SK-N-SH treated with all-trans-retinoic acid at 6 μM for 48 hours (cell line): ENCODE measurements around the gene ARL4D.
"Not testable (repeated sequence)": the region's sequence is repeated elsewhere in the genome, so short reads cannot be mapped to it uniquely, and the experiment has no call there.

Source experiments
- ATAC-seq: fragments of 200-7000 bp; cut with Tn5 transposase; 3 replicates; pipeline ENCODE4 v1.9.1; 2020; ENCODE audit warnings: mild to moderate bottlenecking, moderate library complexity
- ARNTL ChIP-seq: fragments of 450-650 bp; formaldehyde crosslinking; IDR thresholded peaks from 2 replicates; pipeline ENCODE4 v1.5.0; 2020; ENCODE audit warnings: low read depth, mild to moderate bottlenecking, moderate library complexity, borderline replicate concordance
- BACH2 ChIP-seq: fragments of 250-450 bp; sonication (Bioruptor Pico); IDR thresholded peaks from 2 replicates; pipeline ENCODE4 v1.9.0; 2021; ENCODE audit warnings: mild to moderate bottlenecking, borderline replicate concordance
- OSR1 ChIP-seq: fragments of 250-450 bp; sonication (Bioruptor Pico); IDR thresholded peaks from 2 replicates; pipeline ENCODE4 v1.8.0; 2022; ENCODE audit warnings: moderate library complexity, mild to moderate bottlenecking, inconsistent platforms
- PPARA ChIP-seq: fragments of 250-450 bp; sonication (Bioruptor Pico); IDR thresholded peaks from 2 replicates; pipeline ENCODE4 v1.5.0; 2020; ENCODE audit warnings: mild to moderate bottlenecking, borderline replicate concordance
- RARB ChIP-seq: fragments of 250-450 bp; sonication (Bioruptor Pico); IDR thresholded peaks from 2 replicates; pipeline ENCODE4 v1.8.0; 2021; ENCODE audit warnings: mild to moderate bottlenecking, moderate library complexity
- SNAI2 ChIP-seq: fragments of 250-450 bp; sonication (Bioruptor Pico); IDR thresholded peaks from 2 replicates; pipeline ENCODE4 v1.5.0; 2020; ENCODE audit warnings: mild to moderate bottlenecking, moderate library complexity
- TCF4 ChIP-seq: fragments of 250-450 bp; sonication (Bioruptor Pico); IDR thresholded peaks from 2 replicates; pipeline ENCODE4 v1.8.0; 2021; ENCODE audit warnings: mild to moderate bottlenecking, moderate library complexity, borderline replicate concordance
- ZC3H10 ChIP-seq: fragments of 250-450 bp; sonication (Bioruptor Pico); IDR thresholded peaks from 2 replicates; pipeline ENCODE4 v1.5.1; 2021; ENCODE audit warnings: mild to moderate bottlenecking, moderate library complexity
- ZFP3 ChIP-seq: fragments of 250-450 bp; sonication (Bioruptor Pico); IDR thresholded peaks from 2 replicates; pipeline ENCODE4 v1.5.0; 2020; ENCODE audit warnings: mild to moderate bottlenecking, moderate library complexity
- ZFP30 ChIP-seq: fragments of 450-650 bp; formaldehyde crosslinking; IDR thresholded peaks from 2 replicates; pipeline ENCODE4 v1.5.0; 2022; ENCODE audit warnings: mild to moderate bottlenecking, moderate library complexity
- ZNF565 ChIP-seq: fragments of 450-650 bp; formaldehyde crosslinking; conservative IDR thresholded peaks from 2 replicates; pipeline ENCODE4 v1.5.0; 2020; ENCODE audit warnings: low read depth, mild to moderate bottlenecking, moderate library complexity
- ZNF70 ChIP-seq: fragments of 450-650 bp; formaldehyde crosslinking; IDR thresholded peaks from 2 replicates; pipeline ENCODE4 v1.5.0; 2020; ENCODE audit warnings: mild to moderate bottlenecking, moderate library complexity
- TF ChIP-seq, protein P1 (sequence below): fragments of 250-450 bp; sonication (Bioruptor Pico); IDR thresholded peaks from 2 replicates; pipeline ENCODE4 v1.5.1; 2020; ENCODE audit warnings: low read depth, mild to moderate bottlenecking, moderate library complexity
- TF ChIP-seq, protein P2 (sequence below): fragments of 250-450 bp; sonication (Bioruptor Pico); IDR thresholded peaks from 2 replicates; pipeline ENCODE4 v1.8.0; 2021; ENCODE audit warnings: low read depth, mild to moderate bottlenecking, moderate library complexity, borderline replicate concordance
- TF ChIP-seq, protein P3 (sequence below): fragments of 250-450 bp; sonication (Bioruptor Pico); IDR thresholded peaks from 2 replicates; pipeline ENCODE4 v1.5.1; 2021; ENCODE audit warnings: mild to moderate bottlenecking, moderate library complexity
- TF ChIP-seq, protein P4 (sequence below): fragments of 250-450 bp; sonication (Bioruptor Pico); IDR thresholded peaks from 2 replicates; pipeline ENCODE4 v1.8.0; 2020; ENCODE audit warnings: mild to moderate bottlenecking, moderate library complexity, borderline replicate concordance

The ARL4D gene

DNA sequence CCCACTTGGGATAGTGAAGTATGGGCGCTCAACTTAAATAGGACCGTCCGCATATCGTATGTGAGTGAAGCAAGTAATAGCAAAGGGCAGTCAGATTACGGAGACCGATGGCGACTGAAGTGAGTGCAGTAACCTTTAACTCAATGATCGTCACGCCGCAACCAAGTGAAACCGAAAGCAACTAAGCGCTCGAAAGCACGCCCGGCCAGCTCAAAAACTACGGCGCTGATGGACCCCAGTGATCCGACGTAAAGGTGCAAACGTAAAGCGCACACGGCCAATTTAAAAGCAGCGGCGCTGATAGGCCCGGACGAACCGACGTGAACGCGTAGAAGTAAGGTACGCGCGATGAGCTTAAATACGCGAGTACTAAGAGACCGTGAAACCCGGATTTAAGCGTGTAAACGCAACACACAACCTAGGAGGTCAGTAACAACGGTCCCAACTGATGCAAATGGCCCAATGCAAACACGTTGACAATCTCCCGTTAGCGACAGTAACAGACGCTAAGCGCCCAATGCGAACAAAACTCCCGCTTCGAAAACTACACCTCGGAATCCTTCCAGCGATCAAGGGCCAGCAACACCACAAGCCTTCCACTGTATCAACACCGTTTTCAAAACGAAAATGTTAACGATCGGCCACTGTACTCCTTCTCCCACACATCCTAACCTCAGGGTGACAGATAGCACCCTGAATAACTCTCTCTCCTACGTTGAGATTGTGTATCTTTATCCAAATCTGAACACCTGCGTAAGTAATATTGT lies 37.9 kb upstream of the ARL4D start (continued):
- TF ChIP-seq ARNTL (CRISPR knock-in tag) (peak; percentile 99), SNAI2 (peak; percentile 99), ZNF565 (peak; percentile 100), TCF4 (CRISPR knock-in tag) (peak; percentile 95), RARB (CRISPR knock-in tag) (peak; percentile 100), OSR1 (CRISPR knock-in tag) (0 out of 2 replicates have a peak, but pooled peaks have one; percentile 74), ZNF70 (CRISPR knock-in tag) (peak; percentile 96), ZC3H10 (peak; percentile 100)
- TF ChIP-seq, protein P1, sequence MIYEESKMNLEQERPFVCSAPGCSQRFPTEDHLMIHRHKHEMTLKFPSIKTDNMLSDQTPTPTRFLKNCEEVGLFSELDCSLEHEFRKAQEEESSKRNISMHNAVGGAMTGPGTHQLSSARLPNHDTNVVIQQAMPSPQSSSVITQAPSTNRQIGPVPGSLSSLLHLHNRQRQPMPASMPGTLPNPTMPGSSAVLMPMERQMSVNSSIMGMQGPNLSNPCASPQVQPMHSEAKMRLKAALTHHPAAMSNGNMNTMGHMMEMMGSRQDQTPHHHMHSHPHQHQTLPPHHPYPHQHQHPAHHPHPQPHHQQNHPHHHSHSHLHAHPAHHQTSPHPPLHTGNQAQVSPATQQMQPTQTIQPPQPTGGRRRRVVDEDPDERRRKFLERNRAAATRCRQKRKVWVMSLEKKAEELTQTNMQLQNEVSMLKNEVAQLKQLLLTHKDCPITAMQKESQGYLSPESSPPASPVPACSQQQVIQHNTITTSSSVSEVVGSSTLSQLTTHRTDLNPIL: peak; percentile 100
- TF ChIP-seq, protein P2, sequence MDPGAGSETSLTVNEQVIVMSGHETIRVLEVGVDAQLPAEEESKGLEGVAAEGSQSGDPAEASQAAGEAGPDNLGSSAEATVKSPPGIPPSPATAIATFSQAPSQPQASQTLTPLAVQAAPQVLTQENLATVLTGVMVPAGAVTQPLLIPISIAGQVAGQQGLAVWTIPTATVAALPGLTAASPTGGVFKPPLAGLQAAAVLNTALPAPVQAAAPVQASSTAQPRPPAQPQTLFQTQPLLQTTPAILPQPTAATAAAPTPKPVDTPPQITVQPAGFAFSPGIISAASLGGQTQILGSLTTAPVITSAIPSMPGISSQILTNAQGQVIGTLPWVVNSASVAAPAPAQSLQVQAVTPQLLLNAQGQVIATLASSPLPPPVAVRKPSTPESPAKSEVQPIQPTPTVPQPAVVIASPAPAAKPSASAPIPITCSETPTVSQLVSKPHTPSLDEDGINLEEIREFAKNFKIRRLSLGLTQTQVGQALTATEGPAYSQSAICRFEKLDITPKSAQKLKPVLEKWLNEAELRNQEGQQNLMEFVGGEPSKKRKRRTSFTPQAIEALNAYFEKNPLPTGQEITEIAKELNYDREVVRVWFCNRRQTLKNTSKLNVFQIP (CRISPR knock-in tag): peak; percentile 100

DNA sequence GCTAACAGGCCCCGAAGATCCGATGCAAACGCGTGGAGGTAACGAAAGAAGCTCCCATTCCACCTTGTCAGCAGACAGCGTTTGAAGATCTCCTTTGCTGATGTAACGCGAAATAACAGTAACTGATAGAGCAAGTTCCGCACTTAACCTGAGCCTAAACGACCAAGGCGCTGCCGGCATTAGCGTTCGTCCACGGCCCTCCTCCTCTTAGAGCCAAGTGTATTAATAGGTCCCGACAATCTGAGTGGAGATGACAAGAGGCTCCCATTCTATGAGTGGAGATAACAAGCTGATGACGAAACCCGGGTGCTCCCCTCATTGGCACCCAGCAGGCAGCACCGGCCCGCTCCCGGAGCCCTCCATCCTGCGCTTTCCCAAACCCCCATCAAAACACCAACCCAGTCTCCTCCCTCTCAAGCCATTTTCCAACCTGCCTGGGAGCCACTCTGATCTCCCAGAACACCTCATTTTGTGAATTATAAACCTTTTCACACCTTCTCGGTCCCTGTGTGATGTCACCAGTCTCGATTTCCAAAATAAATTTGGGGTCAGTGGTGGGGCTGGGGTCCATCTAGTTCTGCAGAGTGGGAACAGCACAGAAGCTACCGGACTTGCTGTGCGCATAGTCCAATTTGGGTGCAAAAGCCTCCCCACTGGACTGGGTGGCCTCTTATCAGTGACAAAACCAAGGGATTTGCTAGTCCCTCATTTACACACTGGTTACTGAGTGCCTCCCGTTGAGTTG lies 35.4 kb upstream of the ARL4D start:
- TF ChIP-seq BACH2 (CRISPR knock-in tag) (no peak), ZFP3 (no peak), ZC3H10 (no peak), ZNF565 (no peak)
- no peak for ATAC-seq

DNA sequence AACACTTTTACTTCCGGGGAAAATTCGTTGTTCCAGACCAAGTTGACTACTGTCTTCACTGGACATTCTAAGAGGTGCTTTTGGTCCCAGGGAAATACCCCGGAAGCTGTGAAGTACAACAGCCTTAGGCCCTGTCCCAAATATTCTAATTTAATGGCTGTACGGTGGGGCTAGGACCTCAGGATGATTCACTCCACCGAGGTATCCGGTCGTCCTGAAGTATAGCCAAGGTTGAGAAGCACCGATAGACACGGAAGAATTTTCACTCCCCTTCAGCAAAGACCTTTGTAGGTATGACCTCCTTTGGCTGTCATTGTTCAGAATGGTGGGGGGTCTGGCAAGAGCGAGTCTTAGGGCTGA lies 34.9 kb upstream of the ARL4D start:
- no peak for ATAC-seq
- TF ChIP-seq TCF4 (CRISPR knock-in tag): no peak

DNA sequence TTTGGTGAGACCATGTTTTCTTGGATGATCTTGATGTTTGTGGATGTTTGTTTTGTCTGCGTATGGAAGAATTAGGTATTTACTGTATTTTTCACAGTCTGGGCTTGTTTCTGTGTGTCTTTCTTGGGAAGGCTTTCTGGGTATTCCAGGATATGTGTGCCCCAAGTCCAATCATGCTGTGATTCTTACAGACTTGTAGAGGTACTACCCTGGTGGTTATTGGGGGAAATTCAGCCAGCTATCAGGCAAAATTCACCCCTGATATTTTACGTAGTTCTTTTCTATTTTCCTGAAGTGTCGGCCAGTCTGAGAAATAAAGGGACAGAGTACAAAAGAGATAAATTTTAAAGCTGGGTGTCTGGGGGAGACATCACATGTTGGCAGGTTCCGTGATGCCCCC lies 33.4 kb upstream of the ARL4D start:
- no peak for TF ChIP-seq RARB (CRISPR knock-in tag)
- no peak for TF ChIP-seq ZNF70 (CRISPR knock-in tag)
- TF ChIP-seq ZFP30 (CRISPR knock-in tag): no peak
- no peak for TF ChIP-seq PPARA (CRISPR knock-in tag)
- TF ChIP-seq, protein P3, sequence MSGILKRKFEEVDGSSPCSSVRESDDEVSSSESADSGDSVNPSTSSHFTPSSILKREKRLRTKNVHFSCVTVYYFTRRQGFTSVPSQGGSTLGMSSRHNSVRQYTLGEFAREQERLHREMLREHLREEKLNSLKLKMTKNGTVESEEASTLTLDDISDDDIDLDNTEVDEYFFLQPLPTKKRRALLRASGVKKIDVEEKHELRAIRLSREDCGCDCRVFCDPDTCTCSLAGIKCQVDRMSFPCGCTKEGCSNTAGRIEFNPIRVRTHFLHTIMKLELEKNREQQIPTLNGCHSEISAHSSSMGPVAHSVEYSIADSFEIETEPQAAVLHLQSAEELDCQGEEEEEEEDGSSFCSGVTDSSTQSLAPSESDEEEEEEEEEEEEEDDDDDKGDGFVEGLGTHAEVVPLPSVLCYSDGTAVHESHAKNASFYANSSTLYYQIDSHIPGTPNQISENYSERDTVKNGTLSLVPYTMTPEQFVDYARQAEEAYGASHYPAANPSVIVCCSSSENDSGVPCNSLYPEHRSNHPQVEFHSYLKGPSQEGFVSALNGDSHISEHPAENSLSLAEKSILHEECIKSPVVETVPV (CRISPR knock-in tag): no peak
- TF ChIP-seq, protein P4, sequence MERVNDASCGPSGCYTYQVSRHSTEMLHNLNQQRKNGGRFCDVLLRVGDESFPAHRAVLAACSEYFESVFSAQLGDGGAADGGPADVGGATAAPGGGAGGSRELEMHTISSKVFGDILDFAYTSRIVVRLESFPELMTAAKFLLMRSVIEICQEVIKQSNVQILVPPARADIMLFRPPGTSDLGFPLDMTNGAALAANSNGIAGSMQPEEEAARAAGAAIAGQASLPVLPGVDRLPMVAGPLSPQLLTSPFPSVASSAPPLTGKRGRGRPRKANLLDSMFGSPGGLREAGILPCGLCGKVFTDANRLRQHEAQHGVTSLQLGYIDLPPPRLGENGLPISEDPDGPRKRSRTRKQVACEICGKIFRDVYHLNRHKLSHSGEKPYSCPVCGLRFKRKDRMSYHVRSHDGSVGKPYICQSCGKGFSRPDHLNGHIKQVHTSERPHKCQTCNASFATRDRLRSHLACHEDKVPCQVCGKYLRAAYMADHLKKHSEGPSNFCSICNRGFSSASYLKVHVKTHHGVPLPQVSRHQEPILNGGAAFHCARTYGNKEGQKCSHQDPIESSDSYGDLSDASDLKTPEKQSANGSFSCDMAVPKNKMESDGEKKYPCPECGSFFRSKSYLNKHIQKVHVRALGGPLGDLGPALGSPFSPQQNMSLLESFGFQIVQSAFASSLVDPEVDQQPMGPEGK (CRISPR knock-in tag): no peak
- ATAC-seq: no peak

DNA sequence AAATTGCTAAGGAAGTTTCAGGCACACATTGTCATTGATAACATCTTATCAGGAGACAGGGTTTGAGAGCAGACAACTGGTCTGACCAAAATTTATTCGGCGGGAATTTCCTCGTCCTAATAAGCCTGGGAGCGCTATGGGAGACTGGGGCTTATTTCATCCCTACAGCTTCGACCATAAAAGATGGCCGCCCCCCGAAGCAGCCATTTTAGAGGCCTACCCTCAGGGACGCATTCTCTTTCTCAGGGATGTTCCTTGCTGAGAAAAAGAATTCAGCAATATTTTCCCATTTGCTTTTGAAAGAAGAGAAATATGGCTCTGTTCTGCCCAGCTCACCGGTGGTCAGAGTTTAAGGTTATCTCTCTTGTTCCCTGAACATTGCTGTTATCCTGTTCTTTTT lies 32.9 kb upstream of the ARL4D start:
- not testable (repeated sequence) for ATAC-seq
